ENCODE data around the gene SLC26A8. TPM values are rescaled to one million over a fixed set of nuclear protein-coding genes. Genes with fewer than 3 reads are reported as not detected.

The SLC26A8 gene, protein sequence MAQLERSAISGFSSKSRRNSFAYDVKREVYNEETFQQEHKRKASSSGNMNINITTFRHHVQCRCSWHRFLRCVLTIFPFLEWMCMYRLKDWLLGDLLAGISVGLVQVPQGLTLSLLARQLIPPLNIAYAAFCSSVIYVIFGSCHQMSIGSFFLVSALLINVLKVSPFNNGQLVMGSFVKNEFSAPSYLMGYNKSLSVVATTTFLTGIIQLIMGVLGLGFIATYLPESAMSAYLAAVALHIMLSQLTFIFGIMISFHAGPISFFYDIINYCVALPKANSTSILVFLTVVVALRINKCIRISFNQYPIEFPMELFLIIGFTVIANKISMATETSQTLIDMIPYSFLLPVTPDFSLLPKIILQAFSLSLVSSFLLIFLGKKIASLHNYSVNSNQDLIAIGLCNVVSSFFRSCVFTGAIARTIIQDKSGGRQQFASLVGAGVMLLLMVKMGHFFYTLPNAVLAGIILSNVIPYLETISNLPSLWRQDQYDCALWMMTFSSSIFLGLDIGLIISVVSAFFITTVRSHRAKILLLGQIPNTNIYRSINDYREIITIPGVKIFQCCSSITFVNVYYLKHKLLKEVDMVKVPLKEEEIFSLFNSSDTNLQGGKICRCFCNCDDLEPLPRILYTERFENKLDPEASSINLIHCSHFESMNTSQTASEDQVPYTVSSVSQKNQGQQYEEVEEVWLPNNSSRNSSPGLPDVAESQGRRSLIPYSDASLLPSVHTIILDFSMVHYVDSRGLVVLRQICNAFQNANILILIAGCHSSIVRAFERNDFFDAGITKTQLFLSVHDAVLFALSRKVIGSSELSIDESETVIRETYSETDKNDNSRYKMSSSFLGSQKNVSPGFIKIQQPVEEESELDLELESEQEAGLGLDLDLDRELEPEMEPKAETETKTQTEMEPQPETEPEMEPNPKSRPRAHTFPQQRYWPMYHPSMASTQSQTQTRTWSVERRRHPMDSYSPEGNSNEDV
- total RNA-seq (2021) = 0.09 and 0.55 TPM in 2 replicates
- long read RNA-seq, partial matches to known transcripts = 1 of 2 reads
- long read RNA-seq, other reads (novel, unspliced or antisense) = 1 of 2 reads

DNA sequence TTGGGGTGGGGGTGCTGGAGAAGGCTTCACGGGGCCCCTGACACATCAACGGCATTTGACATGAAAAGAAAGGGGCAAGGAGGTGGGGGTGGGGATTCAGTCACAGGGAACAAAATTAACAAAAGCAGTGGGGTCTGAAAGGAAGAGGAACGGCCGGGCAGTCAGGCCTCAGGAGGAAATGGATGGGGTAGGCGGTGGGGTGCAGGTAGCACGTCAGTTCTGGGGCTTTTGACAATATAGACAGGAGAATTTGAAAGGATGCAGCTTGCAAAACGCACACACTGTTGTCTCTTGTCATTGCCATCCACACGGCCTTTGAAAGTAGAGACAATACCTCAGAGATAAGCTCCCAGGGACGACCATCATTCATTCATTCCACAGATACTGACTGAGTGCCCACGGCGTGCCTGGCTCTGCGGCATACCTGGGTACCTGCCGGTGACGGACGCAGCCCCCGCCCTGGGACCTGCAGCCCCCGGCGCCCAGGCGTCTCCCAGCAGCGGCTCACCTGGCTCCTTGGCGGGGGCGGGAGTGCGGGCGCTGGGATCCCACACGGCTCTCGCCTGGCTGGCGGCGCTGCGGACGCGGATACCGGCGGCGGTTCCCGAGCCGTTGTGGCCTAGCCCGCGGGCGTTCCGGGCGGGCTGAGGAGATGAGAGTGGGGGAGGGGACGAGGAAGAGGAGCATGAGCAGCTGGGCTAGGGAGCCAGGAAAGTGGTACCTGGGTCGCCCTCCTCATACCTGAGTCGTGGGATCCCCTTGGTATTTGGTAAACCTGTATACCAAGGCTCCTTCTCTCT, at the start of gene SLC26A8:
Gene SLC26A8, minus strand, starts transcription at position 646 of the 800 bp plus-strand sequence. CDS start 4,934 bp downstream, outside the sequence.
- H3K18ac ChIP-seq (ENCODE audit: insufficient read length, low read depth, low read length) = no peak within 1 kb of the TSS
- H3K36me3 Mint-ChIP-seq (ENCODE audit: insufficient read depth in 1 of 3, low read depth in 3 of 3) = peaks cover 0 to 3% (median 0%) of the 10 kb centered on the region in 3 experiments; a peak in 2 of 7 replicates
- no peak within 1 kb of the TSS for H2BK12ac ChIP-seq (ENCODE audit: insufficient read length, low read depth, low read length)
- no peaks in the 10 kb centered on the region for H3K9me3 Mint-ChIP-seq
- no peak within 1 kb of the TSS for H2AK5ac ChIP-seq (ENCODE audit: insufficient read length, low read length)
- no peak within 1 kb of the TSS for H4K5ac ChIP-seq (ENCODE audit: insufficient read length, low read depth, low read length)
- H2AFZ ChIP-seq (ENCODE audit: low read length) = no peak within 1 kb of the TSS
- no peak within 1 kb of the TSS for H4K91ac ChIP-seq (ENCODE audit: insufficient read length, low read depth, low read length)
- H3K27ac ChIP-seq (ENCODE audit: insufficient read length, low read depth, low read length) = no peak within 1 kb of the TSS
- peak within 1 kb of the TSS in 1 of 3 experiments; percentile 80; a peak in 2 of 7 replicates for H3K27ac Mint-ChIP-seq
- peak within 1 kb of the TSS; percentile 74 for H3K4me2 ChIP-seq (ENCODE audit: insufficient read depth, insufficient read length, low read length)
- no peak within 1 kb of the TSS for H4K8ac ChIP-seq (replicated peaks; ENCODE audit: insufficient read length, low read depth, low read length)
- H3K4ac ChIP-seq (ENCODE audit: low read depth, low read length) = no peak within 1 kb of the TSS
- H3K56ac ChIP-seq (ENCODE audit: insufficient read length, low read depth, low read length) = no peak within 1 kb of the TSS
- no peak within 1 kb of the TSS for H2BK5ac ChIP-seq (ENCODE audit: insufficient read length, low read length)
- peak; percentile 44 for DNase-seq
- no peak within 1 kb of the TSS for H2BK15ac ChIP-seq (ENCODE audit: low read depth, low read length)
- peaks cover 30 to 35% of the 10 kb centered on the region in 2 experiments for H3K4me1 Mint-ChIP-seq
- H3K27me3 Mint-ChIP-seq (ENCODE audit: low read depth) = peaks cover 3% of the 10 kb centered on the region; the same call in 1 of the 2 replicates
- no peak within 1 kb of the TSS for H3T11ph ChIP-seq (ENCODE audit: low read length)
- H3K27me3 ChIP-seq (ENCODE audit: insufficient read depth, low read length) = no peaks in the 10 kb centered on the region
- H3K14ac ChIP-seq (ENCODE audit: insufficient read depth, low read length) = peak within 1 kb of the TSS; percentile 44; the same call in 1 of the 2 replicates
- H3K9ac ChIP-seq (ENCODE audit: extremely low read depth, insufficient read length, low read length) = peak within 1 kb of the TSS; percentile 6
- H4K20me1 ChIP-seq (ENCODE audit: control insufficient read depth, insufficient read depth, insufficient read length) = no peaks in the 10 kb centered on the region
- TF ChIP-seq, protein P1, sequence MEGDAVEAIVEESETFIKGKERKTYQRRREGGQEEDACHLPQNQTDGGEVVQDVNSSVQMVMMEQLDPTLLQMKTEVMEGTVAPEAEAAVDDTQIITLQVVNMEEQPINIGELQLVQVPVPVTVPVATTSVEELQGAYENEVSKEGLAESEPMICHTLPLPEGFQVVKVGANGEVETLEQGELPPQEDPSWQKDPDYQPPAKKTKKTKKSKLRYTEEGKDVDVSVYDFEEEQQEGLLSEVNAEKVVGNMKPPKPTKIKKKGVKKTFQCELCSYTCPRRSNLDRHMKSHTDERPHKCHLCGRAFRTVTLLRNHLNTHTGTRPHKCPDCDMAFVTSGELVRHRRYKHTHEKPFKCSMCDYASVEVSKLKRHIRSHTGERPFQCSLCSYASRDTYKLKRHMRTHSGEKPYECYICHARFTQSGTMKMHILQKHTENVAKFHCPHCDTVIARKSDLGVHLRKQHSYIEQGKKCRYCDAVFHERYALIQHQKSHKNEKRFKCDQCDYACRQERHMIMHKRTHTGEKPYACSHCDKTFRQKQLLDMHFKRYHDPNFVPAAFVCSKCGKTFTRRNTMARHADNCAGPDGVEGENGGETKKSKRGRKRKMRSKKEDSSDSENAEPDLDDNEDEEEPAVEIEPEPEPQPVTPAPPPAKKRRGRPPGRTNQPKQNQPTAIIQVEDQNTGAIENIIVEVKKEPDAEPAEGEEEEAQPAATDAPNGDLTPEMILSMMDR (conservative IDR thresholded peaks at IDR 0.05) = no peak
- H2BK120ac ChIP-seq (ENCODE audit: low read depth, low read length, poor library complexity, severe bottlenecking) = no peak within 1 kb of the TSS
- H3K79me1 ChIP-seq (ENCODE audit: insufficient read depth, low read depth, low read length, poor library complexity, severe bottlenecking) = no peaks in the 10 kb centered on the region
- no peak within 1 kb of the TSS for H2BK20ac ChIP-seq (ENCODE audit: low read depth, low read length, poor library complexity, severe bottlenecking)
- H3K23ac ChIP-seq (ENCODE audit: insufficient read length, low read depth, low read length) = no peak within 1 kb of the TSS
- no peaks in the 10 kb centered on the region for H3K9me3 ChIP-seq (ENCODE audit: control insufficient read depth, low read depth, low read length)
- H3K79me2 ChIP-seq (ENCODE audit: insufficient read depth, low read length) = peaks cover 2% of the 10 kb centered on the region; the same call in 1 of the 2 replicates
- H3K4me1 ChIP-seq (ENCODE audit: insufficient read depth, low read length) = peaks cover 2% of the 10 kb centered on the region; the same call in 1 of the 2 replicates
- peaks cover 8% of the 10 kb centered on the region for H3K23me2 ChIP-seq (ENCODE audit: insufficient read length, low read depth, low read length, poor library complexity, severe bottlenecking)
- peak within 1 kb of the TSS; percentile 64 to 72 for H3K4me3 Mint-ChIP-seq
- no CpG with 5 or more reads among the region's 44 CpGs for WGBS (ENCODE audit: extremely low coverage, insufficient read length, low lambda C conversion rate)
